HG03442 (cell line): ENCODE results near the gene PHF20.
"Not testable (repeated sequence)": the region's sequence is repeated elsewhere in the genome, so short reads cannot be mapped to it uniquely, and the experiment has no call there.

Source experiments
- ATAC-seq: cut with Tn5 transposase; IDR thresholded peaks from one replicate; pipeline ENCODE4 v1.9.1; 2021; ENCODE audit warnings: mild to moderate bottlenecking, moderate library complexity; ENCODE audit not compliant: unreplicated experiment

PHF20 gene

GRCh38 chr20:35739294-35740163 lies 32.3 kb upstream of the PHF20 start:
- ATAC-seq, result no peak

- peak; percentile 84 for ATAC-seq
These were observed 29.7 kb upstream of the PHF20 start, which contains the start of gene RBM39 for GRCh38 chr20:35741892-35742740. TSS of gene RBM39 (minus strand) at chr20:35742260. CDS start at chr20:35740874, 1,386 bp downstream.

DNA sequence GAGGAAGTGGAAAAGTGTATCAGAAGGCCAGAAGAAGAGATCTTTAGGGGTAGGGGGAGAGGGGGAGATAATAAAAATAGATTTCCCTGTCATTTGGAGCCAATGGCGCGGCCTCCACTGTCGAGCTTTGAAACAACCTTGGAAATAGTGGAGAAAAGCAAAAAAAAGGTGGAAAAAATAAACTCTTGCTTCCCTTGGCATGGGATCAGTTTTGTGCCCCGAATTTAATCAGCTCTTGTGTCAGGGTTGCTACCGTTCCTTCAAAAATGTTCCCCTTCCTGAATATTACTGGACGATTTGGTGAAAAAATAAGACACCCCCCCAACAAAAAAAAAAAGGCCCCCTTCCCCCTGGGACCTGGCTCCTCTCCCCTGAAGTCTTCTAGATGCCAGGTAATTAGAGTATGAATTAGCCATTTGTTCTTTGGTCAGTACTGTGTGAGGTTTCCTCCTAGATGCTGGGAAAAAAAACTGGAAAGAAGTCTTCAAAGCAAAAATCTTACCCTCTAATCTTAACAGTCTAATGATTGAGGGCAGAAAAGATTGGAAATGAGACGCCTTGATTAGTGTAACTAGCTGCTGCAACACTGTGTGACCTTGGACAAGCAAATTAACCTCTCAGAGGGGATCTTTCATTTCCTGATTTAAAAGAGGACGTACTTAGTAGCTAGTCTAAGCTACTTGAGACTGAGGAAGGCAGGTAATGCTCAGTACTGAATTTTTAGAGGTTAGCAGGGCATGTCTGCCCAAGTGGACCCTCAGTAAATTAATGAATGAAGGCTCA lies 28.9 kb upstream of the PHF20 start:
- ATAC-seq, result no peak

DNA sequence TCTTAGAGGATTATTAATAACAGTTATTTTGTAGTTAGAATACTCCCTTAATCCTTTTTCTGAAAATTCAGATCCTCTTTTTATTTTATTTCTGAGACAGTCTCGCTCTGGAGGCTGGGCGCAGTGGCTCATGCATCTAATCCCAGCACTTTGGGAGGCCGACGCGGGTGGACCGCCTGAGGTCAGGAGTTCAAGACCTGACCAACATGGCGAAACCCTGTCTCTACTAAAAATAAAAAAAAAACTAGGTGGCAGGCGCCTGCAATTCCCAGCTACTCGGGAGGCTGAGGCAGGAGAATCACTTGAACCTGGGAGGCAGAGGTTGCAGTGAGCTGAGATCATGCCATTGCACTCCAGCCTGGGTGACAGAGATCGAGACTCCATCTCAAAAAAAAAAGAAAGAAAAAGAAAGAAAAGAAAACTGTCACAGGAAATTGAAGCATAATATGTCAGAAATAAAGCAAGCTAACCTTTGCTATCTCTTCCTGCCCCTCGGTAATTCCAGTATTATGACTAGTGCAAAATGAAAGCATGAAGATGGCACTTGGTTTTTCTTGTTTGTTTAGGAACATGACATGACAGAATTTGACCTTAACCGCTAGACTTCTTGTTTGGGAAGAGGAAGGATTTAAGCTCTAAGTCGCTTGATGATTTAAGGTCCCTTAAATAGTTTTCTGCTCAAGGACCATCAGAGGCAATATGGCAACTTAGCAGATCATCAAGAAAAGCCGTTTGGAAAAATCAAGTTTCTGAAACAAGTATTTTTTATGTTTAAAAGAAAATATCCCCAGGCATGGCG lies 27.9 kb upstream of the PHF20 start:
- no peak for ATAC-seq

- not testable (repeated sequence) for ATAC-seq
These were observed 27.3 kb upstream of the PHF20 start for GRCh38 chr20:35744492-35744841.

GRCh38 chr20:35750611-35751010 lies 21.2 kb upstream of the PHF20 start:
- ATAC-seq, result no peak

DNA sequence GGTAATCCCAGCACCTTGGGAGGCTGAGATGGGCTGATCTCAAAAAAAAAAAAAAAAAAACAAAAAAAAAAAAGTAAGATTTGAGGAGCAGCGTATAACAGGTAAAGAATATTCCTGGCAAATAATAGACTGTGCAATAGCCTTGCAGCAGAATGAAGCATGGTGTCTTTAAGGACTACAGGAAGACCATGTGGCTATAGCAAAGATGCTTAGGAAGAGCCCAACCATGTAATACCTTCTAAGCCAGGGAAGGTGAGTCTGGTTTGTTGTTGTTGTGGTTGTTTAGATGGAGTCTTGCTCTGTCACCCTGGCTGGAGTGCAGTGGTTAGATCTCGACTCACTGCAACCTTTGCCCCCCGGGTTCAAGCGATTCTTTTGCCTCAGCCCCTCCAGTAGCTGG lies 15.4 kb upstream of the PHF20 start:
- ATAC-seq, result no peak

- ATAC-seq, result no peak
These were observed 14.6 kb upstream of the PHF20 start for GRCh38 chr20:35757098-35757705.

- not testable (repeated sequence) for ATAC-seq
These were observed 10.3 kb upstream of the PHF20 start for GRCh38 chr20:35761548-35761947.

DNA sequence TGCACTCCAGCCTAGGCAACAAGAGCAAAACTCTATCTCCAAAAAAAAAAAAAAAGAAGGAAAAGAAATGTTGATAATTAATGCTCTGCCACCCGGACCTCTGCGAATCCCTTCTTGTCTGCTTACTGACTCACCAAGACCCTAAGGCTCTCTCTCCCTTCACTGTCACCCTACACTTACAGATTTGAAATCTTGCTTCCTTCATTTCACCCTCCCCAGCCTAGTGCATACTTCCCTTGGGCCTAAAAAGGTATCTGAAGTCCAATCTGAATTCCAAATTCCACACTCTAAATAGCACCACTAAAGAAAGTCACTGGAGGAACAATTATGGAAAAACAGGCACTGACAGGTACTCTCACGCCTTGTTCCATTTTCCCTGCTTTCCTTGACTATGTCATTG lies 9.4 kb upstream of the PHF20 start:
- no peak for ATAC-seq

DNA sequence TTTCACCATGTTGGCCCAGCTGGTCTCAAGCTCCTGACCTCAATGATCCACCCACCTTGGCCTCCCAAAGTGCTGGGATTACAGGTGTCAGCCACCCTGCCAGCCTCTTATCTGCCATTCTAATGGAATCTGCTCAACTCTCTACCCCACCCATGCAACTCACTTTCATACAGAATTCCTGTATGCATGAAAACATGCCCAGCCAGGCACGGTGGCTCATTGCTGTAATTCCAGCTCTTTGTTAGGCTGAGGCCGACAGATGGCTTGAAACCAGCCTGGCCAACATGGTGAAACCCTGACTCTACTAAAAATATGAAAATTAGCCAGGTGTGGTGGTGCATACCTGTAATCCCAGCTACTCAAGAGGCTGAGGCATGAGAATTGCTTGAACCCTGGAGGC lies 6.9 kb upstream of the PHF20 start:
- not testable (repeated sequence) for ATAC-seq

- ATAC-seq, result no peak
These were observed 5.0 kb upstream of the PHF20 start for GRCh38 chr20:35766843-35767242.

GRCh38 chr20:35767683-35768481 lies 3.9 kb upstream of the PHF20 start:
- ATAC-seq, result no peak

DNA sequence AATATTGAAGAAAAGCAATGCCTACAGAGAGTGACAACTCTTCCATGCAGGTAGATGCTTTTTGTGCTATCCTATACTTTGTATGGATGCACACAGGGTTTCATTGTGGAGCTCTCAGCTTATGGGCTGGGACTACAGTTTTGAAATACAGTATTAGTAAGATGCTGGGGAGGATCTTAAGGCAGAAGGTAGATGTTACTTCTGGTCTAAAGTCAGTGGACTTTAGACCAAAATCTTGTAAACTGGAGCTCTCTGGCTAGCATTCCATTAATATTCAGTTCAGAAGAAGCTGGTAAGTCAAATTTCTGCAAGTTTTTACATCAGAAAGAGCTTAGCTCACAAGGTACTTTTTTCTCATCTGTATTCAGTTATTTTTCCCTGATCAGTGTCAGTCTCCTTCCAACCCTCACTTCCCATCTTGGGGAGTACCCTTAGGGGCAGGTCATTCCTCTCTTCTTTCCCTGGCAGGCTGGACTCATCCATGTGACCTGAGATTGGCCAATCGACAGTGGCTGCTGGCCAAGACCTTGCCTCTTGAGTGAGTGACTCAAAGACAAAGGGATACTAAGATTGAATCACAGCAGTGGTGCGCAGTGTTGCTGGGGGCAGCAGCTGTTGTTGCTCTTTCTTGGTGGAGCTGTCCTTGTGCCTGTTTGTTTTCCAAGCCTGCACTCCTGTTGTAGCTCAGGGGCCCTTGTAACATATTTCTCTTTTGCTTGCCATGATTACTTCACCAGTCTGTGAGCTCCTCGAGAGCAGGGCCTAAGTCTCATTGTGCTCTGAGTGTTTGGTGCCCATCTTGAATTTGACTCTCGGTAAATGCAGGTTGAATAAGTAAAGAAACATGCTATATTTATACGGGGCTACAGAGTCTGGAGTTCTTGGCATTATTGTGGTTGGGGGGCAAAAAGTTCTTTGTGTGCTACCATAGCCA lies 2.8 kb upstream of the PHF20 start:
- no peak for ATAC-seq

- no peak for ATAC-seq
These were observed 487 bp upstream of the PHF20 start for GRCh38 chr20:35771367-35771688.

DNA sequence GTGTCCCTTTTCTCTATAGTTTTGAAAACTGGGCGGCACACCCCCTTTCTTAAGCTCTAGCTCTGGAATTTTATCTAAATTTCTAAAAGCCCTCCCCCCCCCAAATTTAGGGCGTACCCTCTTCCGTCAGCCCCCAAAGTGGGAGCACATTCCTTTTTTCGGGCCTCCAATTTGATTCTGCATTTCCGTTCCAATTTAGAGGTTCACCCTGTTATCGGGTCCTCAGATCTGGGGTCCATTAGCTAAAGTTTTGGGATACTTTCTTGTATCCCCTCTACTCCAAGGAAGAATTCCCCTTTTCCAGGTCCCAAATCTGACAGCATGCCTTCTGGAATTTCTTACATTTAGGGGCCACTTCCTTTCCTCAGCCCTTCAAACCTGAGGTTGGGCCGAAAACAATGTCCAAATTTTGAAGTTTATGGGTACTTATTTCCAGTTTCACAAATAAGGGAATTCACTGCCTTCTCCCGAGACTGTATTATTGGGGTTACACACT lies 796 bp downstream of the PHF20 start:
- no peak for ATAC-seq

- no peak for ATAC-seq
These were observed 1.4 kb downstream of the PHF20 start for GRCh38 chr20:35773154-35773751.

DNA sequence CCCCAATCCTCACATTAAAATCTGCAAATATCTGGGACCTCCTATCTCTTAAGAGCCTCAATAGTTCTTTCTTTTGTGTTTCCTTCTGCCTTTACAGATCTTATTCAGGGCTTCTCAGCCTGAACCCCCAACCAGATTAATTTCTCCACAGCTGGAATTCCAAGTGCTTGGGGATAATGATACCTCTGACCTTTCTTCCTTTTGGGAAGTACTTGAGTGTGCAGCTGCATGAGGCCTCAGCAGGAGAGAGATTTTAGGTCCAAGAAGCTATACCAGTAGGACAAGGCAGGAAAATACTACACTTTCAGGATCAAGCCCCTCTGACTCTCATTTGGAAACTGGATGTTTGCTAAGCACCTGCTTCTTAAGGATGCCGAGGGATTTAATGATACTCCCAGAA lies 2.6 kb downstream of the PHF20 start:
- no peak for ATAC-seq
